ENCODE data around the gene RYR2. TPM values are rescaled to one million over a fixed set of nuclear protein-coding genes. Genes with fewer than 3 reads are reported as not detected.

Gene RYR2
- polyA plus RNA-seq, 1 experiment = not detected

- CTCF ChIA-PET = interaction anchor here (0.7 kb wide), 1 partner anchor 583 kb away, joined by 3 read pairs; no protein-coding TSS in a partner anchor
- TF ChIP-seq CTCF (IDR thresholded peaks at IDR 0.05; ENCODE audit: insufficient read depth, low read depth, low read length) = no peak
- Histone ChIP-seq H3K4me3 (ENCODE audit: low read depth, low read length) (no peak overlapping the region), H3K27me3 (ENCODE audit: control insufficient read depth, insufficient read depth, low read length) (no peaks in the 10 kb centered on the region), H3K36me3 (ENCODE audit: control insufficient read depth, insufficient read depth, low read length) (no peaks in the 10 kb centered on the region)
- POLR2A ChIA-PET = no interaction called here
- DNase-seq (ENCODE audit: low read depth) = no peak
Measured at GRCh38 chr1:237035759-237036158, 6.2 kb upstream of the RYR2 start.

GRCh38 chr1:237038211-237038610 is 3.8 kb upstream of the RYR2 start:
- Histone ChIP-seq H3K4me3 (ENCODE audit: low read depth, low read length) (no peak overlapping the region), H3K27me3 (ENCODE audit: control insufficient read depth, insufficient read depth, low read length) (peaks cover 7% of the 10 kb centered on the region), H3K36me3 (ENCODE audit: control insufficient read depth, insufficient read depth, low read length) (no peaks in the 10 kb centered on the region)
- ChIA-PET CTCF (no interaction called here), POLR2A (no interaction called here)
- DNase-seq (ENCODE audit: low read depth) = no peak
- no peak for TF ChIP-seq CTCF (IDR thresholded peaks at IDR 0.05; ENCODE audit: insufficient read depth, low read depth, low read length)

- Histone ChIP-seq H3K36me3 (ENCODE audit: control insufficient read depth, insufficient read depth, low read length) (no peaks in the 10 kb centered on the region), H3K4me3 (ENCODE audit: low read depth, low read length) (no peak overlapping the region), H3K27me3 (ENCODE audit: control insufficient read depth, insufficient read depth, low read length) (peaks cover 8% of the 10 kb centered on the region)
- no peak for TF ChIP-seq CTCF (IDR thresholded peaks at IDR 0.05; ENCODE audit: insufficient read depth, low read depth, low read length)
- ChIA-PET POLR2A (no interaction called here), CTCF (no interaction called here)
- no peak for DNase-seq (ENCODE audit: low read depth)
Measured at GRCh38 chr1:237040823-237041222, 1.2 kb upstream of the RYR2 start.

GRCh38 chr1:237041461-237041794 is 556 bp upstream of the RYR2 start:
- H3K27me3 ChIP-seq (ENCODE audit: control insufficient read depth, insufficient read depth, low read length) = peaks cover 8% of the 10 kb centered on the region
- POLR2A ChIA-PET = no interaction called here
- H3K36me3 ChIP-seq (ENCODE audit: control insufficient read depth, insufficient read depth, low read length) = no peaks in the 10 kb centered on the region
- CTCF ChIA-PET = no interaction called here
- H3K4me3 ChIP-seq (ENCODE audit: low read depth, low read length) = no peak overlapping the region
- no peak for DNase-seq (ENCODE audit: low read depth)
- TF ChIP-seq CTCF (IDR thresholded peaks at IDR 0.05; ENCODE audit: insufficient read depth, low read depth, low read length) = no peak

- CTCF ChIA-PET = no interaction called here
- DNase-seq (ENCODE audit: low read depth) = no peak
- TF ChIP-seq CTCF (IDR thresholded peaks at IDR 0.05; ENCODE audit: insufficient read depth, low read depth, low read length) = no peak
- no peaks in the 10 kb centered on the region for H3K36me3 ChIP-seq (ENCODE audit: control insufficient read depth, insufficient read depth, low read length)
- POLR2A ChIA-PET = no interaction called here
- H3K27me3 ChIP-seq (ENCODE audit: control insufficient read depth, insufficient read depth, low read length) = peaks cover 8% of the 10 kb centered on the region
- no peak overlapping the region for H3K4me3 ChIP-seq (ENCODE audit: low read depth, low read length)
Measured at GRCh38 chr1:237042526-237042891, 525 bp downstream of the RYR2 start.

Data from BJ (cell line).